DMS53 treated with DMSO at 0.1 percent for 48 hours (cell line): ENCODE results near the gene MOB3B.
"Not testable (repeated sequence)": the region's sequence is repeated elsewhere in the genome, so short reads cannot be mapped to it uniquely, and the experiment has no call there.

Source experiments
- DNase-seq: peaks from one replicate; lab custom pipeline; 2025; ENCODE audit not compliant: unreplicated experiment; lab: John Stamatoyannopoulos, UW

Gene MOB3B

GRCh38 chr9:27482709-27483108 lies 46.9 kb downstream of the MOB3B start:
- DNase-seq: no peak

GRCh38 chr9:27478322-27478721 lies 51.3 kb downstream of the MOB3B start:
- DNase-seq: no peak

GRCh38 chr9:27476870-27477515 lies 52.6 kb downstream of the MOB3B start:
- no peak for DNase-seq

GRCh38 chr9:27475057-27475595 lies 54.5 kb downstream of the MOB3B start:
- no peak for DNase-seq

GRCh38 chr9:27474305-27474704 lies 55.3 kb downstream of the MOB3B start:
- no peak for DNase-seq

- no peak for DNase-seq
These were observed 56.5 kb downstream of the MOB3B start for GRCh38 chr9:27473111-27473529.

GRCh38 chr9:27472195-27472594 lies 57.4 kb downstream of the MOB3B start:
- DNase-seq: no peak

GRCh38 chr9:27471789-27472188 lies 57.8 kb downstream of the MOB3B start:
- no peak for DNase-seq

GRCh38 chr9:27471366-27471765 lies 58.2 kb downstream of the MOB3B start:
- DNase-seq: no peak

- no peak for DNase-seq
These were observed 59.2 kb downstream of the MOB3B start for GRCh38 chr9:27470291-27470856.

- no peak for DNase-seq
These were observed 60.1 kb downstream of the MOB3B start for GRCh38 chr9:27469550-27469949.

- DNase-seq: no peak
These were observed 61.0 kb downstream of the MOB3B start for GRCh38 chr9:27468462-27469110.

- no peak for DNase-seq
These were observed 61.6 kb downstream of the MOB3B start for GRCh38 chr9:27468000-27468399.

- DNase-seq: no peak
These were observed 62.1 kb downstream of the MOB3B start for GRCh38 chr9:27467486-27467885.

- DNase-seq: not testable (repeated sequence)
These were observed 63.1 kb downstream of the MOB3B start for GRCh38 chr9:27466516-27466915.

GRCh38 chr9:27464950-27465349 lies 64.7 kb downstream of the MOB3B start:
- not testable (repeated sequence) for DNase-seq

- no peak for DNase-seq
These were observed 66.8 kb downstream of the MOB3B start for GRCh38 chr9:27462846-27463245.

GRCh38 chr9:27462434-27462833 lies 67.2 kb downstream of the MOB3B start:
- no peak for DNase-seq

GRCh38 chr9:27460226-27461023 lies 69.2 kb downstream of the MOB3B start:
- no peak for DNase-seq

GRCh38 chr9:27457445-27457844 lies 72.2 kb downstream of the MOB3B start:
- DNase-seq: no peak

- DNase-seq: no peak
These were observed 75.6 kb downstream of the MOB3B start for GRCh38 chr9:27453860-27454553.
